HEK293 (cell line): Measurements from ENCODE around the gene SLC2A6.

Experiments
- CTCF ChIP-seq: fragments of 450-650 bp; formaldehyde crosslinking; IDR thresholded peaks from 2 replicates; pipeline ENCODE4 v1.5.1; 2016; ENCODE audit warnings: missing biosample characterization, missing genetic modification characterization
- ZEB2 ChIP-seq: fragments of 450-650 bp; formaldehyde crosslinking; IDR thresholded peaks from 2 replicates; pipeline ENCODE4 v1.5.1; 2016; ENCODE audit warnings: missing biosample characterization, missing genetic modification characterization
- ZNF10 ChIP-seq: fragments of 450-650 bp; formaldehyde crosslinking; IDR thresholded peaks from 2 replicates; pipeline ENCODE4 v1.5.1; 2017; ENCODE audit warnings: missing biosample characterization, missing genetic modification characterization
- ZNF335 ChIP-seq: fragments of 450-650 bp; formaldehyde crosslinking; conservative IDR thresholded peaks from 2 replicates; pipeline ENCODE4 v1.5.1; 2016; ENCODE audit warnings: missing biosample characterization, missing genetic modification characterization

GRCh38 chr9:133528001-133528875, 49.3 kb upstream of the SLC2A6 start:
- TF ChIP-seq CTCF (tag by site-specific recombination) (no peak), ZNF10 (tag by site-specific recombination) (no peak), ZNF335 (tag by site-specific recombination) (no peak), ZEB2 (no peak)
